Left ventricle myocardium inferior (tissue), 1 donor: ENCODE data around the gene TNN. TPM values are rescaled to one million over a fixed set of nuclear protein-coding genes. Genes with fewer than 3 reads are reported as not detected.
A peak's percentile ranks its signal among the peaks of the same experiment; 100 is the strongest.

Experiments
- DNase-seq: peaks from one replicate; pipeline ENCODE4 v3.0.0-alpha.2; 2020
- H3K27ac ChIP-seq: fragments of 200-600 bp; replicated peaks from 2 replicates; pipeline ENCODE4 v1.8.0; 2021
- H3K27me3 ChIP-seq: fragments of 200-600 bp; 2 replicates; pipeline ENCODE4 v1.8.0; 2021; ENCODE audit warnings: low read depth
- H3K36me3 ChIP-seq: fragments of 200-600 bp; 2 replicates; pipeline ENCODE4 v1.8.0; 2021
- H3K4me1 ChIP-seq: fragments of 200-600 bp; 2 replicates; pipeline ENCODE4 v1.8.0; 2021
- H3K4me3 ChIP-seq: fragments of 200-600 bp; 2 replicates; pipeline ENCODE4 v1.8.0; 2021; ENCODE audit warnings: mild to moderate bottlenecking, moderate library complexity
- H3K9me3 ChIP-seq: fragments of 200-600 bp; replicated peaks from 2 replicates; pipeline ENCODE4 v1.8.0; 2021
- intact Hi-C: fragments of 100-400 bp; cut with micrococcal nuclease; formaldehyde crosslinking; loops from one replicate; pipeline ENCODE4 v1.11.0; 2022
- total RNA-seq: library from RNA; stranded (reverse); fragmentation: NEBNext Ultra II Directional; extraction: Animal tissue kit (Norgen Biotek cat#: 25700); gene quantifications from one replicate; pipeline ENCODE4 v1.2.1, GENCODE V29; 2021
- TF ChIP-seq, protein P1 (sequence below): fragments of 200-600 bp; IDR thresholded peaks from 2 replicates; pipeline ENCODE4 v1.8.0; 2021; ENCODE audit warnings: antibody characterized with exemption, mild to moderate bottlenecking, borderline replicate concordance
- donor health status: DM: no; HTN: yes; CAD: no; lungs with severe emphysema.

Gene TNN
- total RNA-seq, 1 donor from 2014 or later: not detected

DNA sequence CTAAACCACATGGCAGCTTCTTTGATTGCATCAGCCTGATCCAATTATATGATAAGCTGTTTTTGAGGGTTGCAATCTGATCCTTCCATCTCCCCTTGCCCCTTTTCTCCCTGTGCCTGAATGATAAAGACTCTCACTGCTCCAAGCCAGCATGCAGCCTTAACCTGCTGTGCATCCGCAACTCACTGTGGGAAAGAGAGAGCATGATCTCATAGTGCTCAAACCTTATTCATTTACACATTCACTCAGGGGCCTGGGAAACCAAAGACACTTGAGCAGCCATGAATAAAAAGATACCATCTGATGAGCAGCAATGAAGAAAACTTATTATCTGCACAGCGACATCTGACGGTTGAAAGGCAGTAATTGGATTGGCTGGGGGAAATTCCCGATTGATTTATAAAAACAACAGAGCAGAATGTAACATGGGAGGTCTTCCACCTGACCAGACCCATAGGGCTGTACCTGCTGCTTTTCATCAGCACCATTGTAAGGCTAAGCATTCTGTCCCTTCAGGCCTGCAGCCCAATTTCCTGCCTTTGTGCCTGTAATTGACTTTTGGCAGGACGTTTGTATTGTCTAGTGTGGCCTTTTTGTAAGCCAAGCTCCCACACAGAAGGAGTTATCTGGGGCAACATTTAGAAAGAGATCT is 62.5 kb downstream of the TNN start:
- peaks cover 53% of the 10 kb centered on the region for H3K4me1 ChIP-seq
- intact Hi-C loops: no loop called here
- H3K9me3 ChIP-seq: no peaks in the 10 kb centered on the region
- H3K27ac ChIP-seq: peak overlapping the region; percentile 58
- TF ChIP-seq, protein P1, sequence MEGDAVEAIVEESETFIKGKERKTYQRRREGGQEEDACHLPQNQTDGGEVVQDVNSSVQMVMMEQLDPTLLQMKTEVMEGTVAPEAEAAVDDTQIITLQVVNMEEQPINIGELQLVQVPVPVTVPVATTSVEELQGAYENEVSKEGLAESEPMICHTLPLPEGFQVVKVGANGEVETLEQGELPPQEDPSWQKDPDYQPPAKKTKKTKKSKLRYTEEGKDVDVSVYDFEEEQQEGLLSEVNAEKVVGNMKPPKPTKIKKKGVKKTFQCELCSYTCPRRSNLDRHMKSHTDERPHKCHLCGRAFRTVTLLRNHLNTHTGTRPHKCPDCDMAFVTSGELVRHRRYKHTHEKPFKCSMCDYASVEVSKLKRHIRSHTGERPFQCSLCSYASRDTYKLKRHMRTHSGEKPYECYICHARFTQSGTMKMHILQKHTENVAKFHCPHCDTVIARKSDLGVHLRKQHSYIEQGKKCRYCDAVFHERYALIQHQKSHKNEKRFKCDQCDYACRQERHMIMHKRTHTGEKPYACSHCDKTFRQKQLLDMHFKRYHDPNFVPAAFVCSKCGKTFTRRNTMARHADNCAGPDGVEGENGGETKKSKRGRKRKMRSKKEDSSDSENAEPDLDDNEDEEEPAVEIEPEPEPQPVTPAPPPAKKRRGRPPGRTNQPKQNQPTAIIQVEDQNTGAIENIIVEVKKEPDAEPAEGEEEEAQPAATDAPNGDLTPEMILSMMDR: no peak
- H3K4me3 ChIP-seq: no peak overlapping the region
- H3K36me3 ChIP-seq: no peaks in the 10 kb centered on the region
- no peaks in the 10 kb centered on the region for H3K27me3 ChIP-seq
- no peak for DNase-seq

DNA sequence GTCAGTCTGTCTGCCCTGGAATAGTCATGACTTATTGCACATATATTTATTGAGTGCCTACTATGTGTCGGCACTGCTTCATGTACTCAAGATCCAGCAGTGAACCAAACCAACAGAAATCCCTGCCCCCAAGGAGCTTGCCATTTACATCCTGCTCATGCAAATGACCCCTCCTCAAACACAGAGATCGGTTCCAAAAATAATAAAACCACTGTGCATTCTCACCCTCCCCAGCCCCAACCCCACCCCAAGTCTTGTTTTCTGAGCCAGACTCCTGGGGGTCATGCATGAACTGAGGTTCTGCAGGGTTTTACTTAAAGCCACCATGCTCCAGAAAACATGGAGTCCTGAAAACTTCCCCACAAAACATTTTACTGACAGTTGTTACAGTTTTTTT is 63.0 kb downstream of the TNN start:
- Histone ChIP-seq H3K36me3 (no peaks in the 10 kb centered on the region), H3K27ac (peak overlapping the region; percentile 58), H3K27me3 (no peaks in the 10 kb centered on the region), H3K4me3 (no peak overlapping the region), H3K9me3 (no peaks in the 10 kb centered on the region), H3K4me1 (peaks cover 53% of the 10 kb centered on the region)
- no peak for DNase-seq
- intact Hi-C loops: no loop called here
- TF ChIP-seq, protein P1: no peak

DNA sequence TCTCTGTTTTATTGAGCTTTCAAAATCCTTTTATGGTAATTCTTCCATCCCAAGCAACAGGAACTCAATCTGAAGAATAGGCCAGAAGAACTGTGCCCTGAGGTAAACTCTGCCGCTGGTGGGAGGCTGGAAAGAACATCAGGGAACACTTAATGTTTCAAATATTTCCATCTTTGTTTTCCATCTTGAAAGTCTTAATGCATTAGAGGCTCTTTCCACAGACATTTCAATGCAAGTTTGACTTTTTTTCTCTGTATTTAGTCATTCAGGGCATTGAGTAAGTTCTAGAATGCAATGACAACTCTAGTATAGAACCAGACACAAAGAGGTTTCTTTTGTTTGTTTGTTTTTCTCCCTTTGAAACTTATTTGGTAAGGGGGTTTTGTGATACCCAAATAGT is 63.5 kb downstream of the TNN start:
- no peak overlapping the region for H3K4me3 ChIP-seq
- H3K27me3 ChIP-seq: no peaks in the 10 kb centered on the region
- H3K4me1 ChIP-seq: peaks cover 53% of the 10 kb centered on the region
- intact Hi-C loops: no loop called here
- DNase-seq: no peak
- no peaks in the 10 kb centered on the region for H3K36me3 ChIP-seq
- no peaks in the 10 kb centered on the region for H3K9me3 ChIP-seq
- peak overlapping the region; percentile 58 for H3K27ac ChIP-seq
- TF ChIP-seq, protein P1: no peak

DNA sequence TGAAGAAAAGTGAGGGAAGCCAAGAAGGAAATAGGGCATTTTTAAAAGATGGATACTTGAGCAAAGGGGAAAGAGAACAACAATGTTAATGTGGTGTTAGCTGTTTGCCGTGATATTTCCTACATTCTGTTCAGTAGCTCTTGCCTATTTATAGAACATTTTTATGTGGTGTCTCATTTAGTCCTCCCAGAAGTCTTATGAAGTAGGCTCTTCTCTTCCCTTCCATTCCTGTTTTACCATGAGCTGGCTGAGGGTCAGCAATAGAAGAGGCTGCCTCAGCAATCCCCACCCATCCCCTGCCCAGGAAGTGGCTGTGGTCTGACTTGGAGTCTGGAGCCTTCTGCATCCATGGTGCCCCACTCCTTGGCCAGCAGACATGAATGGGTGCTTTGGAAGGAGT is 64.8 kb downstream of the TNN start:
- Histone ChIP-seq H3K4me1 (peaks cover 53% of the 10 kb centered on the region), H3K27ac (no peak overlapping the region), H3K27me3 (no peaks in the 10 kb centered on the region), H3K9me3 (no peaks in the 10 kb centered on the region), H3K4me3 (no peak overlapping the region), H3K36me3 (no peaks in the 10 kb centered on the region)
- DNase-seq: no peak
- TF ChIP-seq, protein P1: no peak
- intact Hi-C loops: no loop called here

DNA sequence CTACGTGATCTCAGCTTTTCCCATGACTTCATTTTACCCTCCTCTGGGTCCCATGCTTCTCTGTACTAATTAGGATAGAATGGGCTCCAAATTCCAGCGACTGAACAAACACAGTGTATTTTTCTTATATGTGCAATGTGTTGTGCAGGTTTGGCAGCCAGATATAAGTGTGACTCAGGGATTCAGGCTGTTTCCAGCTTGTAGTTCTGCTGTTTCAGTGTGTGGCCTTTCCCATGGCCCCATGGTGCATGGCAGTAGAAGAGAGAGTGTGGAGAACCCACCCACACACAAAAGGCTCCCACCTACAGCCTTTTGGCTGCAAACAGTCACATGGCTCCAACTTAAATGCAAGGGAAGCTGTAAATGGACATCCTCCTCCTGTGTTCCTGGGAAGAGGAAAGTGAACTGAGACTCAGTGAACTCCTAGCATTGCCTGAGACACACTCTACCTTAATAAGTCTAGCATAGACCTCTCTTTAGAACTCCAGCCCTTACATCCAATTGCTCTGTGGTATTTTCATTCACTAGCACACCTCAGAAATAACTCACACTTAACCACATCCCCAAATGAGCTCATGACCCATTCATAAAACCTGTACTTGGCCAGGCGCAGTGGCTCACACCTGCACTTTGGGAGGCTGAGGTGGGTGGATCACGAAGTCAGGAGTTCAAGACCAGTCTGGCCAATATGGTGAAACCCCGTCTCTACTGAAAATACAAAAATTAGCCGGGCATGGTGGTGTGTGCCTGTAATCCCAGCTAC is 66.2 kb downstream of the TNN start:
- no peak for DNase-seq
- Histone ChIP-seq H3K4me3 (no peak overlapping the region), H3K36me3 (no peaks in the 10 kb centered on the region), H3K27me3 (no peaks in the 10 kb centered on the region), H3K27ac (no peak overlapping the region), H3K4me1 (peaks cover 39% of the 10 kb centered on the region), H3K9me3 (no peaks in the 10 kb centered on the region)
- TF ChIP-seq, protein P1: no peak
- intact Hi-C loops: no loop called here
